Measurements from ENCODE around the gene UBL4B. TPM values are rescaled to one million over a fixed set of nuclear protein-coding genes. Genes with fewer than 3 reads are reported as not detected.

The UBL4B gene
- total RNA-seq, 1 experiment from 2014 or later = not detected

GRCh38 chr1:110148961-110149360, 36.7 kb downstream of the UBL4B start:
- Mint-ChIP-seq H3K9me3 (no peaks in the 10 kb centered on the region; a peak in 1 of 5 replicates), H3K4me1 (peaks cover 3 to 10% of the 10 kb centered on the region in 2 experiments; a peak in 3 of 4 replicates), H3K36me3 (ENCODE audit: insufficient read depth in 1 of 3, low read depth in 3 of 3) (0 out of 7 replicates have a peak, but pooled peaks cover 0 to 1% (median 0%) of the 10 kb centered on the region in 3 experiments), H3K27me3 (ENCODE audit: low read depth) (peaks cover 31% of the 10 kb centered on the region), H3K4me3 (no peak overlapping the region), H3K27ac (no peak overlapping the region)
- Histone ChIP-seq H3K14ac (ENCODE audit: insufficient read depth, low read length) (no peak overlapping the region), H3K27me3 (ENCODE audit: insufficient read depth, low read length) (peaks cover 41% of the 10 kb centered on the region), H3K27ac (ENCODE audit: insufficient read length, low read depth, low read length) (no peak overlapping the region), H4K20me1 (ENCODE audit: control insufficient read depth, insufficient read depth, insufficient read length) (no peaks in the 10 kb centered on the region), H2BK20ac (ENCODE audit: low read depth, low read length, poor library complexity, severe bottlenecking) (no peak overlapping the region), H3K23ac (ENCODE audit: insufficient read length, low read depth, low read length) (no peak overlapping the region), H3K18ac (ENCODE audit: insufficient read length, low read depth, low read length) (no peak overlapping the region), H4K8ac (replicated peaks; ENCODE audit: insufficient read length, low read depth, low read length) (no peak overlapping the region), H2AFZ (ENCODE audit: low read length) (no peak overlapping the region), H4K5ac (ENCODE audit: insufficient read length, low read depth, low read length) (no peak overlapping the region), H3K79me2 (ENCODE audit: insufficient read depth, low read length) (no peaks in the 10 kb centered on the region), H2BK120ac (ENCODE audit: low read depth, low read length, poor library complexity, severe bottlenecking) (no peak overlapping the region), H3T11ph (ENCODE audit: low read length) (no peak overlapping the region), H4K91ac (ENCODE audit: insufficient read length, low read depth, low read length) (no peak overlapping the region), H3K4me2 (ENCODE audit: insufficient read depth, insufficient read length, low read length) (no peak overlapping the region), H3K56ac (ENCODE audit: insufficient read length, low read depth, low read length) (no peak overlapping the region), H3K9me3 (ENCODE audit: control insufficient read depth, low read depth, low read length) (no peaks in the 10 kb centered on the region), H2BK15ac (ENCODE audit: low read depth, low read length) (no peak overlapping the region), H3K4ac (ENCODE audit: low read depth, low read length) (no peak overlapping the region), H3K4me1 (ENCODE audit: insufficient read depth, low read length) (no peaks in the 10 kb centered on the region), H2BK12ac (ENCODE audit: insufficient read length, low read depth, low read length) (no peak overlapping the region), H3K9ac (ENCODE audit: extremely low read depth, insufficient read length, low read length) (no peak overlapping the region), H2BK5ac (ENCODE audit: insufficient read length, low read length) (no peak overlapping the region), H3K79me1 (ENCODE audit: insufficient read depth, low read depth, low read length, poor library complexity, severe bottlenecking) (no peaks in the 10 kb centered on the region), H3K23me2 (ENCODE audit: insufficient read length, low read depth, low read length, poor library complexity, severe bottlenecking) (peaks cover 13% of the 10 kb centered on the region), H2AK5ac (ENCODE audit: insufficient read length, low read length) (no peak overlapping the region)
- peak; percentile 68 for TF ChIP-seq CTCF (conservative IDR thresholded peaks at IDR 0.05)
- no peak for DNase-seq
- no CpG with 5 or more reads among the region's 4 CpGs for WGBS (ENCODE audit: extremely low coverage, insufficient read length, low lambda C conversion rate)
